GM12874 (cell line): ENCODE data around the gene TK2.

ENCODE experiments used
- TF ChIP-seq, protein P1 (sequence below): IDR thresholded peaks from 2 replicates; pipeline ENCODE4 v1.5.1; 2011; ENCODE audit warnings: low read depth, mild to moderate bottlenecking, control low read depth, low read length, moderate library complexity; ENCODE audit not compliant: insufficient read depth

TK2 gene

DNA sequence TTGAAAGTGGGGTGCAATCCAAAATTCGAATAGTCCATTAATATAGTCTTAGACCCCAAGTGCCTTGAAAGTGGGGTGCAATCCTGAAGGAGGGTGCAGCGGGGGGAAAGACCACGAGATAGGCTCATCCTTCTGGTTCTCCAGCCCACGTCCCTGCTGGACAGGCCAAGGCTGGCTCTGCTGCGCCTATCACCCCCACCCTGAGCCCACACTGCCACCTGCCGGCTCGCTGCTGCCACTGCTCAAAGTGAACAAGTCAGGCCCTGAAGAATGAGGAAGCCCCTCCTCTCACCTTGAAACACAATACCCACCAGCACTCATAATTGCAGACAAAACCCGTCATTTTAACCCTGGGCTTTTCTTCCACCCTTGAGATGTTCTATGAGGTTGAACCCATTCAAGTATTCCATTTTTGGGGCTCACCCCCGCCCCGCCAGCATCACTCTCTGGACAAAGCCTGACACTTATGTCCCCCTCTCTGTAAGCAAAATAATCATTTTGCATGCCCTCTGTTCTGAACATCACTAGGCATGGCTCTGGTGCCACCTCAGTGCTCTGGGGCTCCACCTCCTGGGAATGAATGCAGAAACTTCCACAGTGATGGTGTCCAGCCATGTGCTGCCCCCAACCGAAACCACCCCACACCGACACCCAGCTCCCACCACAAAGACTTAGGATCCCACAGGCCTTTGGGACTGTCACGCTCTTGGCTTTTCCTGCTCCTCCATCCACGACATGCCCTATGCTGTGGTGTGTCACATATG is 66.1 kb downstream of the TK2 start:
- TF ChIP-seq, protein P1, sequence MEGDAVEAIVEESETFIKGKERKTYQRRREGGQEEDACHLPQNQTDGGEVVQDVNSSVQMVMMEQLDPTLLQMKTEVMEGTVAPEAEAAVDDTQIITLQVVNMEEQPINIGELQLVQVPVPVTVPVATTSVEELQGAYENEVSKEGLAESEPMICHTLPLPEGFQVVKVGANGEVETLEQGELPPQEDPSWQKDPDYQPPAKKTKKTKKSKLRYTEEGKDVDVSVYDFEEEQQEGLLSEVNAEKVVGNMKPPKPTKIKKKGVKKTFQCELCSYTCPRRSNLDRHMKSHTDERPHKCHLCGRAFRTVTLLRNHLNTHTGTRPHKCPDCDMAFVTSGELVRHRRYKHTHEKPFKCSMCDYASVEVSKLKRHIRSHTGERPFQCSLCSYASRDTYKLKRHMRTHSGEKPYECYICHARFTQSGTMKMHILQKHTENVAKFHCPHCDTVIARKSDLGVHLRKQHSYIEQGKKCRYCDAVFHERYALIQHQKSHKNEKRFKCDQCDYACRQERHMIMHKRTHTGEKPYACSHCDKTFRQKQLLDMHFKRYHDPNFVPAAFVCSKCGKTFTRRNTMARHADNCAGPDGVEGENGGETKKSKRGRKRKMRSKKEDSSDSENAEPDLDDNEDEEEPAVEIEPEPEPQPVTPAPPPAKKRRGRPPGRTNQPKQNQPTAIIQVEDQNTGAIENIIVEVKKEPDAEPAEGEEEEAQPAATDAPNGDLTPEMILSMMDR: peak; percentile 97

DNA sequence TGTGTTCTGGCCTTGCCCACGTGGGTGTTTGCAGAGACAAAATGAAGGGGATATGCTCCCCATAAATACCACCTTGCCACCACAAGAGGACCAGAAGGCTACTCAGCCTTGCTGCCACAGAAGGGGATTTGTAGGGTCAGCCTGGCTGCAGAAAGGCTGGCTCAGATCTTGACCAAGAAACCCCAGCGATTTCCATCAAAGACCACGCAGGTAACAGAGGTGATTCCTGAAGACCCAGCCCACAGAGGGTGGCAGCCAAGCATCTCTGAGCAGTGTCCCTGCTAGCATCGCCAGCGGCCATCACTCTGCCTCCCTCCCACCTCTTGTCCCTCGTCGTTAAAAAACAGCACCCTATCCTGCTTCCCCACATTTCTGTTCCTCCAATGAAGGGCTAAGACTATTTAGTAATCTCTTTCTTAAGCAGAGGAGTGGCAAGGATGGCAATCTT is 68.0 kb downstream of the TK2 start:
- TF ChIP-seq, protein P1: no peak

- TF ChIP-seq, protein P1: no peak
Measured at GRCh38 chr16:66481081-66481942, 68.6 kb downstream of the TK2 start.

GRCh38 chr16:66480265-66481080 is 69.4 kb downstream of the TK2 start:
- TF ChIP-seq, protein P1: no peak

DNA sequence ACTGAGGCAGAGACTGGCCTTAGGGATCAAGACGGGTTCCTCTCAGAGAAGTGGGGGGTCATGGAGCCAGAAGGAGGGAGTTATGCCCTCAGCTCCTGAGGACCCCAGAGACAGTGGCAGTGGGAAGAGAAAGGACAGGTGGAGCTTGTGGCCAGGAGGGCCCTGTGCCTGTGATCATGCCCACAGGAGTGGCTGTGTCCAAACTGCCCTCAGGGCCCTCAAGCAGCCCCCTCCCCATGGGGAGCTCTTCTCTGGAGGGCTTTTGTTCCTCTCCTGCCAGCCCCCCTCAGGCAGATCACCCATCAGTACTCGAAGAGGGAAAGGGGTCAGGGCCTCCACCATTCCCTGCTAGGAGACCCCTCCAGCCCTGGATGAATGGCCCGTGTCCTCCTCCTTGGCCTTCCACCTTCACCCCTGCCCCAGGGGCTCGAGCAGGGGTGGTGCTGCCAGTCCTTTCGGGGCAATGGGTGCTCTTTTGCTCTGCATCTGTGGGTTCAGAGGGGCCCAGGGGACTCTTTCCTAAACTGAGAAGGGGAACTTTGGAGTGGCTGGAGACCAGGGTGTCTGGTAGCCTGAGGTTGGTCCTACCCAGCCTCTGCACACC is 70.2 kb downstream of the TK2 start:
- TF ChIP-seq, protein P1: no peak

DNA sequence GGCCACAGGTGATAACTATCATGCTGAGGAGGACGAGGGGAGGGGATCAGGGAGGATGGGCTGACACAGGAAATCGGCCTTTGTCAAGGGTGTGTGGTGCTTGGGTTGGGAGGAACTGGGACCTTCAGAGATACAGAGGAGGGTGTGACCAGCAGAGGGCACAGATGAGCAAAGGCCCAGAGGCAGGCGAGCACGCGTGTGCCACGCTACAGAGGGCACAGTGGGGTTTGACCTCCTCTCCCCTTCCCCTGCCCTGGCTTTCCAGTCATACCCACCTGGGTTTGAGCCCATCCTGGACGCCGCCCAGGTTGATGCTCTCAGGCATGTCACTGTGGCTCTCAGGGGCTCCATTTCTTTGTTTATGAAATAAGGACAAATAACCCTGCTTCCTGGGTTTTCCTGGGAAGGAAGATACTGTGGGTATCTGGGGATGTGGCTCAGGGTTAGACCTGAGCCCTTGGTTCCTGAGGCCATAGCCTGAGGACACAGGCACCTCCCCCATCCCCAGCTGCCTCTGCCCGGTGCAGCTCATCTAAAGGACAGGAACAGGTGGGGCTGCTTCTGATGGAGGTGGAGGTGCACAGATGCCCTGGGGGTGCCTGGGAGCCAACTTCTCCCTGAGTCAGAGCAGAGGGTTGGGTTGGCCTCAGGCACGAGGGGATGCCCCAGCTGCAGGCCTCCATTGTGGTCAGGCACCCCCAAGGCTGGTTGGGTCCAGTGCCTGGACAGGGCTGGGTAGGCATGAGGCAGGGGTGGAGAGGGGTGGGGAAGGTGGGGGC is 71.0 kb downstream of the TK2 start:
- TF ChIP-seq, protein P1: peak; percentile 94
